Measurements from ENCODE around the gene HPSE. TPM values are rescaled to one million over a fixed set of nuclear protein-coding genes. Genes with fewer than 3 reads are reported as not detected.

The HPSE gene
- total and polyA plus RNA-seq, 2 of the 13 experiments (the other 11 are each of a cell fraction or from before 2014, with no cell fraction given) = not detected

- TF ChIP-seq DMTF1 (CRISPR knock-in tag; IDR thresholded peaks at IDR 0.05) = no peak
- peak; percentile 68 for TF ChIP-seq PRDM10 (CRISPR knock-in tag; IDR thresholded peaks at IDR 0.05; ENCODE audit: low read depth)
- no peak for TF ChIP-seq ZNF720 (CRISPR knock-in tag; IDR thresholded peaks at IDR 0.05)
- TF ChIP-seq HNRNPK (IDR thresholded peaks at IDR 0.05; ENCODE audit: low read depth, low read length, poor library complexity, severe bottlenecking) = no peak
- TF ChIP-seq HMG20B (CRISPR knock-in tag; conservative IDR thresholded peaks at IDR 0.05) = no peak
- no peak for TF ChIP-seq ZNF792 (CRISPR knock-in tag; IDR thresholded peaks at IDR 0.05)
- peak; percentile 82; the same call in 1 of the 2 replicates for TF ChIP-seq ZNF138 (CRISPR knock-in tag; IDR thresholded peaks at IDR 0.05; ENCODE audit: low read depth)
- TF ChIP-seq MIXL1 (CRISPR knock-in tag; IDR thresholded peaks at IDR 0.05) = 0 out of 2 replicates have a peak, but pooled peaks have one; percentile 14
- TF ChIP-seq ZNF510 (CRISPR knock-in tag; IDR thresholded peaks at IDR 0.05; ENCODE audit: low read depth) = no peak
- TF ChIP-seq ZNF841 (CRISPR knock-in tag; IDR thresholded peaks at IDR 0.05; ENCODE audit: borderline replicate concordance) = no peak
- no peak for TF ChIP-seq RBM22 (optimal IDR thresholded peaks at IDR 0.05; ENCODE audit: low read length)
- TF ChIP-seq PITX1 (CRISPR knock-in tag; IDR thresholded peaks at IDR 0.05) = no peak
- TF ChIP-seq, protein P1, sequence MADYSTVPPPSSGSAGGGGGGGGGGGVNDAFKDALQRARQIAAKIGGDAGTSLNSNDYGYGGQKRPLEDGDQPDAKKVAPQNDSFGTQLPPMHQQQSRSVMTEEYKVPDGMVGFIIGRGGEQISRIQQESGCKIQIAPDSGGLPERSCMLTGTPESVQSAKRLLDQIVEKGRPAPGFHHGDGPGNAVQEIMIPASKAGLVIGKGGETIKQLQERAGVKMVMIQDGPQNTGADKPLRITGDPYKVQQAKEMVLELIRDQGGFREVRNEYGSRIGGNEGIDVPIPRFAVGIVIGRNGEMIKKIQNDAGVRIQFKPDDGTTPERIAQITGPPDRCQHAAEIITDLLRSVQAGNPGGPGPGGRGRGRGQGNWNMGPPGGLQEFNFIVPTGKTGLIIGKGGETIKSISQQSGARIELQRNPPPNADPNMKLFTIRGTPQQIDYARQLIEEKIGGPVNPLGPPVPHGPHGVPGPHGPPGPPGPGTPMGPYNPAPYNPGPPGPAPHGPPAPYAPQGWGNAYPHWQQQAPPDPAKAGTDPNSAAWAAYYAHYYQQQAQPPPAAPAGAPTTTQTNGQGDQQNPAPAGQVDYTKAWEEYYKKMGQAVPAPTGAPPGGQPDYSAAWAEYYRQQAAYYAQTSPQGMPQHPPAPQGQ (CRISPR knock-in tag; IDR thresholded peaks at IDR 0.05; ENCODE audit: borderline replicate concordance) = no peak
- no peak for TF ChIP-seq CENPT (CRISPR knock-in tag; IDR thresholded peaks at IDR 0.05; ENCODE audit: low read depth)
- TF ChIP-seq CC2D1A (CRISPR knock-in tag; IDR thresholded peaks at IDR 0.05) = no peak
- TF ChIP-seq TCF7L2 (IDR thresholded peaks at IDR 0.05; ENCODE audit: low read depth, low read length) = no peak
- no peak for TF ChIP-seq ZNF296 (CRISPR knock-in tag; conservative IDR thresholded peaks at IDR 0.05)
- TF ChIP-seq ZNF282 (IDR thresholded peaks at IDR 0.05; ENCODE audit: partially characterized antibody) = no peak
- peak; percentile 87; the same call in 1 of the 2 replicates for TF ChIP-seq PRMT3 (CRISPR knock-in tag; IDR thresholded peaks at IDR 0.05; ENCODE audit: borderline replicate concordance, low read depth)
- TF ChIP-seq ZNF607 (CRISPR knock-in tag; IDR thresholded peaks at IDR 0.05; ENCODE audit: borderline replicate concordance) = no peak; the same call in 1 of the 2 replicates
- TF ChIP-seq ZSCAN9 (CRISPR knock-in tag; IDR thresholded peaks at IDR 0.05; ENCODE audit: borderline replicate concordance) = no peak
- peak; percentile 73 for TF ChIP-seq BORCS8-MEF2B (CRISPR knock-in tag; IDR thresholded peaks at IDR 0.05)
- peak; percentile 19; the same call in 1 of the 2 replicates for TF ChIP-seq ZNF124 (CRISPR knock-in tag; IDR thresholded peaks at IDR 0.05)
These were observed 50.2 kb downstream of the HPSE start, which contains the start of gene COQ2 (continued) for GRCh38 chr4:83284193-83285054.

All from HepG2 (cell line).